Activated naive CD4-positive, alpha-beta T cell treated with anti-CD3 and anti-CD28 coated beads for 36 hours (primary cell): ENCODE data around the gene RABEP1. TPM values are rescaled to one million over a fixed set of nuclear protein-coding genes. Genes with fewer than 3 reads are reported as not detected.
"Not testable (repeated sequence)": the region's sequence is repeated elsewhere in the genome, so short reads cannot be mapped to it uniquely, and the experiment has no call there.

Source experiments
- CTCF ChIA-PET: fragments of 350-600 bp; sonication (Branson Sonifier 250); formaldehyde crosslinking; loops from one replicate; lab custom pipeline; 2021; ENCODE audit warnings: antibody characterized with exemption; lab: Charles Lee
- DNase-seq: peaks from one replicate; pipeline ENCODE4 v3.0.0-alpha.2; 2020
- H3K27ac Mint-ChIP-seq: one replicate; pipeline ENCODE4 v1.8.0; 2021; ENCODE audit warnings: mild to moderate bottlenecking, mixed read lengths
- H3K27me3 Mint-ChIP-seq: one replicate; pipeline ENCODE4 v1.8.0; 2021; ENCODE audit warnings: low read depth, mixed read lengths
- H3K36me3 Mint-ChIP-seq: one replicate; pipeline ENCODE4 v1.8.0; 2021; ENCODE audit warnings: low read depth, mixed read lengths
- H3K4me1 Mint-ChIP-seq: one replicate; pipeline ENCODE4 v1.8.0; 2021; ENCODE audit warnings: low read depth, mixed read lengths
- H3K4me3 Mint-ChIP-seq: one replicate; pipeline ENCODE4 v1.8.0; 2021; ENCODE audit warnings: mild to moderate bottlenecking, moderate library complexity, mixed read lengths
- H3K9me3 Mint-ChIP-seq: one replicate; pipeline ENCODE4 v1.8.0; 2021; ENCODE audit warnings: mixed read lengths
- intact Hi-C: fragments of 100-400 bp; cut with micrococcal nuclease; formaldehyde crosslinking; loops from one replicate; pipeline ENCODE4 v1.15.1; 2023
- total RNA-seq, 2 experiments: library from RNA; stranded (reverse); gene quantifications; one replicate each; pipeline ENCODE4 v1.2.3, GENCODE V29; 2021

RABEP1 gene
- total RNA-seq, 2 experiments from 2014 or later = 57.9 to 59.3 TPM

DNA sequence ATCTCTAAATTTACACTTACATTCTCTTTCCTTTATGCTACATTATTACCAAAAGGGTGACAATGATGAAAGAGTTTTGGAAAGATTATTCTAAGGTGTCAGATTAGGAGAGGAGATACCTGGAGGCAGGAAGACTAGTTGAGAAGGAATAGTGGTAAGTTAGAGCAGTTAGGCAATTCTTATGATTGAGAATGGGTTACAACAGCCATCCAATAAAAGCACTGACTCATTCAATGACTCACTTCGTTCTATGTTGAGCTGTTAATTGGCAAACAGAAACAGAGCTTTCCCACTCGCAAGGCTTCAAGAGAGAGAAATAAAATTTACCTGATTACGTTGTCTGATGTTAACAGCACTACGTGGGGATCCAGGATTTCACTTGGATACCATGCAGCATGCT lies 131.6 kb downstream of the RABEP1 start:
- H3K4me1 Mint-ChIP-seq = peaks cover 61% of the 10 kb centered on the region
- no peak for DNase-seq
- CTCF ChIA-PET = interaction anchor here (0.7 to 2.6 kb wide), 3 partner anchors 26 to 29 kb away, joined by 4 to 12 read pairs (median 4); partner anchors contain the start of gene C1QBP
- peaks cover 56% of the 10 kb centered on the region for H3K36me3 Mint-ChIP-seq
- no peaks in the 10 kb centered on the region for H3K27me3 Mint-ChIP-seq
- H3K9me3 Mint-ChIP-seq = no peaks in the 10 kb centered on the region
- H3K27ac Mint-ChIP-seq = peak overlapping the region; percentile 82
- H3K4me3 Mint-ChIP-seq = no peak overlapping the region
- intact Hi-C loops = no loop called here

DNA sequence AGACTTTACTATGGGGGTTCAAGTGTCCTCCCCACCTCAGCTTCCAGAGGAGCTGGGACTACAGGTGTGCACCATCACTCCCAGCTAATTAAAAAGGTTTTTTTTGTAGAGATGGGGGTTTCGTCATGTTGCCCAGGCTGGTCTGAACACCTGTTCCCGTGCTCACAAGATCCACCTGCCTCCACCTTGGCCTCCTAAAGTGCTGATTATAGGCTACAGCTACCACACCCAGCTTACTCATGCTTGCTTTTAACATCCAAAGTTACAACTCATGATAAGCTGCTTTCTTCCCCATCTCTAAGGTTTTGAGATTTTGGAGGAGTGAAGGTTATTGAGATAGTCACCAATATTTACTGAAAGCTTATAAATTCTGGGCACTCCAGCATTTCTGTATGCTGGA lies 134.8 kb downstream of the RABEP1 start:
- H3K4me1 Mint-ChIP-seq = peaks cover 62% of the 10 kb centered on the region
- no peak for DNase-seq
- CTCF ChIA-PET = interaction anchor here (1.3 kb wide), 1 partner anchor 22 kb away, joined by 7 read pairs; the partner anchor contains the start of gene C1QBP
- peaks cover 52% of the 10 kb centered on the region for H3K36me3 Mint-ChIP-seq
- H3K27me3 Mint-ChIP-seq = no peaks in the 10 kb centered on the region
- H3K9me3 Mint-ChIP-seq = no peaks in the 10 kb centered on the region
- intact Hi-C loops = loop anchor here (5.0 kb wide), 1 partner anchor 225 kb away; the partner anchor contains the start of gene ZNF594
- H3K27ac Mint-ChIP-seq = peak overlapping the region; percentile 81
- peak overlapping the region; percentile 62 for H3K4me3 Mint-ChIP-seq

DNA sequence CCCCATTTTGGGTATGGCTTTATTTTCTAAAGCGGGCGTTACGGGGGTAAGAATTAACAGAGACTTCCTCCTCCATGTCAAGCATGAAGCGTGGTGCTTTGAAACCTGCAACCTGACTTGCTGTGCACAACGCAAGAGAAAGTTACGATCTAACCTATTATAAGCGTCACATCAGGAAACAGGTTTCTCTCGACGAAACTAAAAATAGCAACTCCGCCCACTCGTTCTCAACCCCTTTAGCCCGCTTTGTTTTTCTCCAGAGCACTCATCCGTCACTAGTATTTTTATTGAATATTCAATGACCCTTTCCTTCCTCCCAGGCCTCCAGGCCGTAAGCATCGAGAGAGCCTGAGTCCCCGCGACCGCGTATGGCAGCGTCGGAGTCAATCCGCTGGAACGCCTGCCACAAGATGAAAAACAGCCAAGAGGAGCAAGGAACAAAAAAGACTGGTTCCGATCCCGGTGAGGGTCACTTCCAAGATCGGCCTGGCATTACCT lies 136.8 kb downstream of the RABEP1 start:
- Mint-ChIP-seq H3K4me3 (peak overlapping the region; percentile 100), H3K27ac (peak overlapping the region; percentile 100), H3K4me1 (peaks cover 54% of the 10 kb centered on the region), H3K9me3 (no peaks in the 10 kb centered on the region), H3K27me3 (no peaks in the 10 kb centered on the region), H3K36me3 (peaks cover 38% of the 10 kb centered on the region)
- intact Hi-C loops = loop anchor here (1.0 to 5.0 kb wide), 7 partner anchors 20 to 470 kb away; partner anchors contain the start of genes C1QBP, DERL2, MIS12 and NLRP1
- peak; percentile 87 for DNase-seq
- CTCF ChIA-PET = interaction anchor here (1.0 to 1.7 kb wide), 3 partner anchors 20 to 109 kb away, joined by 3 to 5 read pairs (median 3); partner anchors contain the start of gene C1QBP

DNA sequence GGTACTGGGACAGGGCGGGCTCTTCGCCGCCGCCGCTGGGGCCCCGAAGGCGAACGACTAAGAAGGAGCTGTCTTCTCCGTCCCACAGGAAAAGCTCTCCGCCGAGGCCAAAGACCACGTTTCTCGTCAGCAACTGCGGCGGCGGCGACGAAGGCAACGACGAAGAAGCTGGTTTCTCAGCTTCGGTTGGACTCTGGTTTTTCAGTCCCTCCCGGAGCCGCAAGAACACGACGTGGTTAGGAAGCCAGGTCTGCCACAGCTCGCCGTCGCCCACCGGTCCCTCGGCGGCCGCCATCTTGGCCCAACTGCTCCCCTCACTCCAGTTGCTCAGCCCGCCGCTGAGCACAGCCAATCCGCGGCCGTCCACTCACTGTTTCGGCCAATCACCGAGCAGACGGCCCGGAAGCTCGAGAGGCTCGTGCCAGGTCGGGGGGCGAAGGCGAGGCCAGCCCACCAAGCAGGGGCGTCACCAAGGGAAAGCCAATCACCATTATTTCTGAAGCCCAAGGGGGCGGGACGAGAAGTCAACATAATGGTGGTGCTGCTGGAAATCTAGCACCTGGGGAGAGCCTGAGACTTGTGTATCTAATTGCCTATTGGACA lies 137.4 kb downstream of the RABEP1 start, which contains the start of gene NUP88:
Gene NUP88 (minus strand): TSS at position 307 of the 603 bp plus-strand sequence. CDS start 12 bp downstream, at position 295.
- CTCF ChIA-PET = interaction anchor here (1.0 to 1.7 kb wide), 3 partner anchors 20 to 109 kb away, joined by 3 to 5 read pairs (median 3); partner anchors contain the start of gene C1QBP
- Mint-ChIP-seq H3K36me3 (peaks cover 36% of the 10 kb centered on the region), H3K27ac (peak within 1 kb of the TSS; percentile 100), H3K4me1 (peaks cover 50% of the 10 kb centered on the region), H3K4me3 (peak within 1 kb of the TSS; percentile 100), H3K27me3 (no peaks in the 10 kb centered on the region), H3K9me3 (no peaks in the 10 kb centered on the region)
- intact Hi-C loops = loop anchor here (1.0 to 5.0 kb wide), 7 partner anchors 20 to 471 kb away; partner anchors contain the start of genes C1QBP, DERL2, MIS12 and NLRP1
- peak; percentile 97 for DNase-seq

DNA sequence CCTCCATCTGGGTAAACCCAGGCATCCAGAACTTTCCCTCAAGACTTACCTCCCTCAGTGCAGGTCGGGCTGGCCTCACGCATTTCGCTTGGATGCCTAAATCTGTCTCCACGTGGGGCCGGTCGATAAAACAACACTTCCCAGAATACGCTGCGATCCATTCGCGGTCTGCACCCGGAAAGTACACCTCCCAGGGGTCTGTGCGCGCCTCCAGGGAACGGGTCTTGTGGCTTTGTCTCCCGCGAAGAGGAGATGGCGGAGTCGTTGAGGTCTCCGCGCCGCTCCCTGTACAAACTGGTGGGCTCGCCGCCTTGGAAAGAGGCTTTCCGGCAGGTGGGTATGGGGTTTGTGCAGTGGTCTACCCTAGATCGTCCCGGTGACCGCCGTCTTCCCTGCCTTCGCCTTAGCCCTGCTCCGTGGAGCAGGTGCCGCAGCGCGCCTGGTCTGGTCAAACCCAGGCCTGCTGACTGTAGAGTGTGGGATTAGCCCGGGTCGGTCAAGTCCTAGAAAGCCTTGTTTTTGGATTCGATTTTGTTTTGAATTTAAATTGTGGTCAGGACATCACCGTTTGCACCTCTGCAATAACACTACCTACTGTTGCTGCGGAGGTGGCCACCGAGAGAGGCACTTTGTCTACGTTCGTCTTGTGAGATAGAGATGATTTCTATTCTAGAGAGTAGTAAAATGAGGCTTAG lies 138.0 kb downstream of the RABEP1 start, which contains the start of gene RPAIN:
Gene RPAIN (plus strand): TSS at position 224 of the 695 bp plus-strand sequence. CDS start 29 bp downstream, at position 253.
- H3K4me1 Mint-ChIP-seq = peaks cover 48% of the 10 kb centered on the region
- peak within 1 kb of the TSS; percentile 100 for H3K4me3 Mint-ChIP-seq
- DNase-seq = peak; percentile 94
- H3K27me3 Mint-ChIP-seq = no peaks in the 10 kb centered on the region
- CTCF ChIA-PET = interaction anchor here (1.0 to 1.7 kb wide), 2 partner anchors 19 to 22 kb away, joined by 3 to 5 read pairs; partner anchors contain the start of gene C1QBP
- H3K27ac Mint-ChIP-seq = peak within 1 kb of the TSS; percentile 100
- intact Hi-C loops = loop anchor here (1.0 to 5.0 kb wide), 7 partner anchors 19 to 471 kb away; partner anchors contain the start of genes C1QBP, DERL2, MIS12 and NLRP1
- no peaks in the 10 kb centered on the region for H3K9me3 Mint-ChIP-seq
- H3K36me3 Mint-ChIP-seq = peaks cover 34% of the 10 kb centered on the region

DNA sequence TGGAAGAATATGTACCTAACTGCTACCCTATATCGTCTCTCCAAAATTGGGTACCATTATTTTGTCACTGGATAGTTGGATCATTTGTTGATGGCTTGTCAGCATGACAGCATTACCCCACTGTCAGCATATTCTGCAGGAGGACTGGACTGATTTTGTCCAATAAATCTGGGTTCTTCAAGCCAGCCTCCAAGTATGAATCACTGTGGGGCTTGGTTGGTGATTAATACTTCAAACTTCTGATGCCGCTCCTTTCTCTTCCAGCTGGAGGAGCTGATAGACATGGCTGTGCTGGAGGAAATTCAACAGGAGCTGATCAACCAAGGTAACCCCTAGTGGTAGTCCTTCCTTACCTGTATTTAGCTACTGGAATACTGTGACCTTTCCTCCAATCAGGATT lies 140.4 kb downstream of the RABEP1 start:
- H3K36me3 Mint-ChIP-seq = peaks cover 37% of the 10 kb centered on the region
- DNase-seq = no peak
- H3K27me3 Mint-ChIP-seq = no peaks in the 10 kb centered on the region
- CTCF ChIA-PET = interaction anchor here (0.5 to 1.0 kb wide), 3 partner anchors 16 to 186 kb away, joined by 5 to 10 read pairs (median 7); partner anchors contain the start of gene C1QBP
- H3K4me1 Mint-ChIP-seq = peaks cover 34% of the 10 kb centered on the region
- H3K9me3 Mint-ChIP-seq = no peaks in the 10 kb centered on the region
- H3K4me3 Mint-ChIP-seq = no peak overlapping the region
- no peak overlapping the region for H3K27ac Mint-ChIP-seq
- intact Hi-C loops = no loop called here

DNA sequence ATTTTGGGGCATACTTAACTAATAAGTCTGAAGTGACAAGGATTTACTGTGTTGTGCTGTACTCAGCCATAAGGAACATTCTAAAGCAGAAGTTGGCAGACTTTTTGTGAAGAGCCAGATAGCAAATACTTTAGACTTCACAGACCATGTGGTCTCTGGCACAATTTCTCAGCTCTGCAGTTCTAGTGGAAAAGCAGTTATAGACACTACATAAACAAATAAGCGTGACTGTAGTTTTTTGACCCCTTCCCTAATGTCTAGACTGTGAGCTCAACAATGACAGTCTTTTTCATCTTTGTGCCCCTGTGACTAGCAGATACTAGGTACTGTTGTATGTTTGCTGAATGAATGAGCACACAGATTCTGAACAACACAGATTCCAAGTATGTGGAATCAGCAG lies 142.8 kb downstream of the RABEP1 start:
- Mint-ChIP-seq H3K36me3 (peaks cover 33% of the 10 kb centered on the region), H3K4me3 (no peak overlapping the region), H3K27ac (peak overlapping the region; percentile 9), H3K27me3 (no peaks in the 10 kb centered on the region), H3K4me1 (peaks cover 29% of the 10 kb centered on the region), H3K9me3 (no peaks in the 10 kb centered on the region)
- CTCF ChIA-PET = no interaction called here
- DNase-seq = no peak
- intact Hi-C loops = no loop called here

DNA sequence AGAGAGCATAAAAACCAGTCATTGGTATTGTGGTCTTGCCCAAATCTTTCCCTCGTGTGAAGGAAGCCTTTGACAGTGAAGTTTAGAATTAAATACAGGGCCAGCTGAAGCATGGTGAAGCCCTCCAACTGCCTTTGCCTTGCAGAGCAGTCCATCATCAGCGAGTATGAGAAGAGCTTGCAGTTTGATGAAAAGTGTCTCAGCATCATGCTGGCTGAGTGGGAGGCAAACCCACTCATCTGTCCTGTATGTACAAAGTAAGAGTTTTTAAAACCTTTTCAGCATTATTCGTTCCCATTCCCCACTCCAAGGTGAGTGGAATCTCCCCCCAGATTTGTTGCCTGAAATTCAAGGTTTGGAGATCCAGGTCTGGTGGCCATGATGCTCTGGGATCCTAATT lies 143.7 kb downstream of the RABEP1 start:
- no peaks in the 10 kb centered on the region for H3K9me3 Mint-ChIP-seq
- H3K27me3 Mint-ChIP-seq = no peaks in the 10 kb centered on the region
- no peak overlapping the region for H3K4me3 Mint-ChIP-seq
- CTCF ChIA-PET = no interaction called here
- intact Hi-C loops = no loop called here
- peaks cover 37% of the 10 kb centered on the region for H3K36me3 Mint-ChIP-seq
- DNase-seq = no peak
- H3K4me1 Mint-ChIP-seq = peaks cover 27% of the 10 kb centered on the region
- no peak overlapping the region for H3K27ac Mint-ChIP-seq

DNA sequence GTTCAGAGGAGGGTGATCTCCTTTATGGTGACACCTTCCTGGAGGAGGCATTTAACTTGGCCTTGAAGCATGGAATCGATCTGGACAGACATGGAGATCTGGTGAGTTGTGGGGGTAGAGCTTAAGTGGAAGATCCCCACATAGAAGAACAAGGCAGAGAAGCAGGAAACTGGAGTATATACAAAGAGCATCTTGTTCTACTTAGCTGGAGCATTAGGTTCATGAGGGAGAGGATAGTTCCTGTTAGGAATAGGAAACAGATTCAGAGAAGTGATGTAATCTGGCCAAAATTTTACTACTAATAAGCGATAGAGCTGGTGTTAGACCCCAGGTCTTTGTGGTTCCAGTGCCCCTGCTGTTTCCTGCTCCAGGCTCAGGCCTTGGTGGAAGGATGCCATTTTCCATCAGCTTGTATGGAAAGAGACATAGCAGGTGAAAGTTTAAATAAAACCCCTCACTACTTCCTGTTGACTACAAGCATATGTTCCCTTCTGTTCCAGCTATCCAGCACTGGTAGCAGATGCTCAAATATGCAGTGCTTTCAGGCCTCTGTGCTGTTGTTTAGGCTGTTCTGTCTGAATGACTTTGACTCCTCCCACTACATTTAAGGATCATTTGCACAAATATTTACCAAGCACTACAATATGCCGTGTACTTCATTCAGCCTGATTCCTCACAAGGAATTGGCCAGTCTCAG lies 147.3 kb downstream of the RABEP1 start:
- peaks cover 39% of the 10 kb centered on the region for H3K36me3 Mint-ChIP-seq
- CTCF ChIA-PET = interaction anchor here (3.2 kb wide), 1 partner anchor 10 kb away, joined by 11 read pairs; the partner anchor contains the start of gene C1QBP
- no peak overlapping the region for H3K4me3 Mint-ChIP-seq
- H3K27ac Mint-ChIP-seq = peak overlapping the region; percentile 59
- intact Hi-C loops = no loop called here
- H3K4me1 Mint-ChIP-seq = peaks cover 10% of the 10 kb centered on the region
- DNase-seq = no peak
- H3K9me3 Mint-ChIP-seq = no peaks in the 10 kb centered on the region
- H3K27me3 Mint-ChIP-seq = no peaks in the 10 kb centered on the region

DNA sequence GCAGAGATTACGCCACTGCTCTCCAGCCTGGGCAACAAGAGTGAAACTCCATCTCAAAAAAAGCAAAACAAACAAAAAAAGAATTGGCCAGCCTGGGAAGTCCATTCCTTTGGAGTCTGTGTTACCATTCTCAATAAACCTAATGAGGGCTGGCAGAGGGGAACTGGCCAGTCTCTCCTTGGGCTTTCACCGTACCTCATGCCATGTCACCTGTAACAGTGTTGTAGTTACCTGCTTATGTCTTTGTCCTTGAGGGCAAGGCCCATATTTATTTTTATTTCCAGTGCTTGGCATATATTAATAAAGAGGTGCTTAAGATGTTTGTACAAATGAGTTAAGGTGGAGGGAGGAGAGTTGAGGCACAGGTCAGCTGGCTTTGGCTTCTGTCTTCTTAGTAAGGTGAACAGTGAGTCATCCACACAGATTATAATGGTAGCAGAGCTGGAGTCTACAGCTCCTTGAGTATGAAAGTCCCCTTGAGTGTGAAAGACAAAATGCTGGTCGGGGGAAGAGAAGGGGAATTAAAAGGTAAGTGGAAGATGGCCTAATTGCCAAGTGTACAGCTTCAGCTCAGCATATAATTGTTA lies 148.4 kb downstream of the RABEP1 start:
- intact Hi-C loops = no loop called here
- CTCF ChIA-PET = interaction anchor here (3.2 kb wide), 1 partner anchor 9 kb away, joined by 11 read pairs; the partner anchor contains the start of gene C1QBP
- H3K4me3 Mint-ChIP-seq = no peak overlapping the region
- peaks cover 16% of the 10 kb centered on the region for H3K4me1 Mint-ChIP-seq
- peak overlapping the region; percentile 77 for H3K27ac Mint-ChIP-seq
- H3K36me3 Mint-ChIP-seq = peaks cover 45% of the 10 kb centered on the region
- no peaks in the 10 kb centered on the region for H3K27me3 Mint-ChIP-seq
- H3K9me3 Mint-ChIP-seq = no peaks in the 10 kb centered on the region
- no peak for DNase-seq

DNA sequence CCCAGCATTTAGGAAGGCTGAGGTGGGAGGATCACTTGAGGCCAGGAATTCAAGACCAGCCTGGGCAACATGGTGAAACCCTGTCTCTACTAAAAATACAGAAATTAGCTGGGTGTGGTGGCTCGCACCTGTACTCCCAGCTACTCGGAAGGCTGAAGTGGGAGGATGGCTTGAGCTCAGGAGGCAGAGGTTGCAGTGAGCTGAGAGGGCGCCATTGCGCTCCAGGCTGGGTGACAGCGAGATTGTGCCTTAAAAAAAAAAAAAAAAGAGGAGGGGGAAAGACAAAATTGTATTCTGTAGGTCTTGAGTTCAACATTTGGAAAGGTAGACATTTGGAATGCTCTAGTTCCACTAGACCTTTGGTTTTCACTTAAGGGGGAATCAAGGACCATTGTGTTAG lies 149.2 kb downstream of the RABEP1 start:
- CTCF ChIA-PET = interaction anchor here (3.2 kb wide), 1 partner anchor 8 kb away, joined by 11 read pairs; the partner anchor contains the start of gene C1QBP
- Mint-ChIP-seq H3K36me3 (peaks cover 43% of the 10 kb centered on the region), H3K4me1 (peaks cover 21% of the 10 kb centered on the region), H3K27ac (peak overlapping the region; percentile 82)
- H3K9me3 Mint-ChIP-seq, H3K4me3 Mint-ChIP-seq, H3K27me3 Mint-ChIP-seq, intact Hi-C loops, DNase-seq: not testable (repeated sequence)
